Cardiac muscle cell (in vitro differentiated cells and primary cell): ENCODE measurements around the gene ADAM12. TPM values are rescaled to one million over a fixed set of nuclear protein-coding genes. Genes with fewer than 3 reads are reported as not detected.

ENCODE experiments used
- DNase-seq, 2 donors: peaks; one replicate each; pipeline versions ENCODE4 v3.0.0 to v3.0.0-alpha.2; 2010 to 2017; ENCODE audit warnings: low read depth in 1 of 2, low spot score in 1 of 2
- H3K27ac ChIP-seq: fragments of 200-600 bp; sonication (generic); 2 replicates; pipeline ENCODE4 v1.5.1; 2016
- H3K27me3 ChIP-seq: fragments of 200-600 bp; sonication (generic); 2 replicates; pipeline ENCODE4 v1.6.0; 2016; ENCODE audit warnings: control low read depth
- H3K36me3 ChIP-seq: fragments of 200-600 bp; sonication (generic); 2 replicates; pipeline ENCODE4 v1.5.1; 2016; ENCODE audit warnings: control low read depth
- H3K4me1 ChIP-seq: fragments of 200-600 bp; sonication (generic); 2 replicates; pipeline ENCODE4 v1.8.1; 2017; ENCODE audit warnings: low read depth, mild to moderate bottlenecking, mixed run types
- H3K4me3 ChIP-seq: fragments of 200-600 bp; sonication (generic); 2 replicates; pipeline ENCODE4 v1.5.1; 2016; ENCODE audit warnings: mild to moderate bottlenecking
- H3K9me3 ChIP-seq: fragments of 200-600 bp; sonication (generic); 2 replicates; pipeline ENCODE4 v1.5.1; 2017; ENCODE audit warnings: low read depth, mild to moderate bottlenecking, control low read depth
- CTCF ChIP-seq: IDR thresholded peaks from 2 replicates; pipeline ENCODE4 v1.5.1; 2012; ENCODE audit warnings: low read depth, mild to moderate bottlenecking, low read length
- polyA plus RNA-seq: library from polyadenylated mRNA; unstranded; fragments of >200 nt; fragmentation: Nextera tagmentation; extraction: Ambion mirVana; gene quantifications from 2 replicates; pipeline ENCODE4 v1.2.1, GENCODE V29; 2016
- total RNA-seq: library from RNA; depleted of rRNA; stranded (reverse); fragments of >200 nt; gene quantifications from 2 replicates; pipeline ENCODE4 v1.2.3, GENCODE V29; 2016

ADAM12 gene
- total and polyA plus RNA-seq, 2 experiments from 2014 or later = 0.18 to 1.1 TPM

GRCh38 chr10:126104767-126105166 is 283.5 kb downstream of the ADAM12 start:
- TF ChIP-seq CTCF = no peak
- no peak for DNase-seq

GRCh38 chr10:126102636-126103035 is 285.6 kb downstream of the ADAM12 start:
- no peaks in the 10 kb centered on the region for H3K27me3 ChIP-seq
- H3K9me3 ChIP-seq = no peaks in the 10 kb centered on the region
- no peak overlapping the region for H3K27ac ChIP-seq
- TF ChIP-seq CTCF = no peak
- H3K36me3 ChIP-seq = no peaks in the 10 kb centered on the region
- no peak overlapping the region for H3K4me3 ChIP-seq
- H3K4me1 ChIP-seq = no peaks in the 10 kb centered on the region
- peak in 1 of 2 donors; percentile 36 for DNase-seq

More at GRCh38 chr10:126104767-126105166, 283.5 kb downstream of the ADAM12 start:
- Histone ChIP-seq H3K4me3 (no peak overlapping the region), H3K9me3 (no peaks in the 10 kb centered on the region), H3K36me3 (no peaks in the 10 kb centered on the region), H3K4me1 (no peaks in the 10 kb centered on the region), H3K27me3 (no peaks in the 10 kb centered on the region), H3K27ac (no peak overlapping the region)

GRCh38 chr10:126101736-126102135 is 286.5 kb downstream of the ADAM12 start:
- Histone ChIP-seq H3K27ac (no peak overlapping the region), H3K9me3 (no peaks in the 10 kb centered on the region), H3K4me1 (no peaks in the 10 kb centered on the region), H3K4me3 (no peak overlapping the region), H3K27me3 (no peaks in the 10 kb centered on the region), H3K36me3 (no peaks in the 10 kb centered on the region)
- no peak for TF ChIP-seq CTCF
- no peak for DNase-seq

- no peak for TF ChIP-seq CTCF
- H3K27ac ChIP-seq = no peak overlapping the region
- H3K4me3 ChIP-seq = no peak overlapping the region
- no peaks in the 10 kb centered on the region for H3K9me3 ChIP-seq
- H3K4me1 ChIP-seq = no peaks in the 10 kb centered on the region
- no peak for DNase-seq
- H3K36me3 ChIP-seq = no peaks in the 10 kb centered on the region
- no peaks in the 10 kb centered on the region for H3K27me3 ChIP-seq
These were observed 287.0 kb downstream of the ADAM12 start for GRCh38 chr10:126101325-126101724.

- H3K27ac ChIP-seq = no peak overlapping the region
- no peaks in the 10 kb centered on the region for H3K27me3 ChIP-seq
- H3K4me3 ChIP-seq = no peak overlapping the region
- DNase-seq = no peak
- H3K4me1 ChIP-seq = no peaks in the 10 kb centered on the region
- no peaks in the 10 kb centered on the region for H3K36me3 ChIP-seq
- TF ChIP-seq CTCF = no peak
- no peaks in the 10 kb centered on the region for H3K9me3 ChIP-seq
These were observed 288.9 kb downstream of the ADAM12 start for GRCh38 chr10:126099366-126099765.

GRCh38 chr10:126098226-126098581 is 290.1 kb downstream of the ADAM12 start:
- Histone ChIP-seq H3K27me3 (no peaks in the 10 kb centered on the region), H3K36me3 (no peaks in the 10 kb centered on the region), H3K27ac (no peak overlapping the region), H3K9me3 (no peaks in the 10 kb centered on the region), H3K4me3 (no peak overlapping the region), H3K4me1 (no peaks in the 10 kb centered on the region)
- no peak for DNase-seq
- TF ChIP-seq CTCF = no peak
